Vagina (tissue), 2 donors: Measurements from ENCODE around the gene ZNF700.

Experiments
- POLR2A ChIP-seq, 2 donors: fragments of 450-650 bp; IDR thresholded peaks; one replicate each; pipeline ENCODE4 v1.6.1; 2017; ENCODE audit warnings: antibody characterized with exemption in 2 of 2, mild to moderate bottlenecking in 2 of 2, moderate library complexity in 2 of 2
- POLR2AphosphoS5 ChIP-seq, 2 donors: sonication (generic); formaldehyde crosslinking; IDR thresholded peaks; one replicate each; pipeline ENCODE4 v1.9.0; 2017; ENCODE audit warnings: antibody characterized with exemption in 2 of 2, mild to moderate bottlenecking in 2 of 2, low read depth in 1 of 2; ENCODE audit not compliant: insufficient read depth in 1 of 2
- TF ChIP-seq, protein P1 (sequence below), 3 experiments: fragments of 450-650 bp in 2 of 3; fragments of 200-600 bp in 1 of 3; sonication (generic) in 1 of 3; IDR thresholded peaks; one replicate each; pipeline ENCODE4 v1.5.1; 2017 to 2019; ENCODE audit warnings: antibody characterized with exemption in 3 of 3, mild to moderate bottlenecking in 2 of 3, moderate library complexity in 2 of 3

DNA sequence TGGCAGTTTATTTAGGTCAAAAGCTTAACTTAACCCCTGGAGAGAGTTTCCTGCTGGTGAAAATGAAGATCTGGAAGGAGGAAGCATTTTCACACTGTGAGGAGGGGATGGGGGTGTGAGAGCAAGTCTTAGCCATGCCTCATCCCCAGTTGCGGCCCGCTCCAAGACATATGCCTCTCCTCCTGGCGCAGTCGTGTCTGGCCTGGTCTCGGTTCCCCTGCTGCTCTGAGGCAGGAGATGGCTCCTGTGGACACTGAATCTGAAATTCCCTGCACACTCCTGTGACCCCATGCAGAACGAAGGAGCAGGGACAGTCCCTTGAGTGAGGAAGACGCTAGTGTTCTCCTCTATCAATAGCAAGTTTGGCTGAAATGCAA is 37.7 kb upstream of the ZNF700 start:
- TF ChIP-seq POLR2AphosphoS5 (IDR thresholded peaks at IDR 0.05; ENCODE audit: insufficient read depth in 1 of 2, low read depth in 1 of 2), result no peak
- TF ChIP-seq, protein P1, sequence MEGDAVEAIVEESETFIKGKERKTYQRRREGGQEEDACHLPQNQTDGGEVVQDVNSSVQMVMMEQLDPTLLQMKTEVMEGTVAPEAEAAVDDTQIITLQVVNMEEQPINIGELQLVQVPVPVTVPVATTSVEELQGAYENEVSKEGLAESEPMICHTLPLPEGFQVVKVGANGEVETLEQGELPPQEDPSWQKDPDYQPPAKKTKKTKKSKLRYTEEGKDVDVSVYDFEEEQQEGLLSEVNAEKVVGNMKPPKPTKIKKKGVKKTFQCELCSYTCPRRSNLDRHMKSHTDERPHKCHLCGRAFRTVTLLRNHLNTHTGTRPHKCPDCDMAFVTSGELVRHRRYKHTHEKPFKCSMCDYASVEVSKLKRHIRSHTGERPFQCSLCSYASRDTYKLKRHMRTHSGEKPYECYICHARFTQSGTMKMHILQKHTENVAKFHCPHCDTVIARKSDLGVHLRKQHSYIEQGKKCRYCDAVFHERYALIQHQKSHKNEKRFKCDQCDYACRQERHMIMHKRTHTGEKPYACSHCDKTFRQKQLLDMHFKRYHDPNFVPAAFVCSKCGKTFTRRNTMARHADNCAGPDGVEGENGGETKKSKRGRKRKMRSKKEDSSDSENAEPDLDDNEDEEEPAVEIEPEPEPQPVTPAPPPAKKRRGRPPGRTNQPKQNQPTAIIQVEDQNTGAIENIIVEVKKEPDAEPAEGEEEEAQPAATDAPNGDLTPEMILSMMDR (IDR thresholded peaks at IDR 0.05), result no peak
- TF ChIP-seq POLR2A (IDR thresholded peaks at IDR 0.05), result no peak
